ENCODE results near the gene LRRN1.

DNA sequence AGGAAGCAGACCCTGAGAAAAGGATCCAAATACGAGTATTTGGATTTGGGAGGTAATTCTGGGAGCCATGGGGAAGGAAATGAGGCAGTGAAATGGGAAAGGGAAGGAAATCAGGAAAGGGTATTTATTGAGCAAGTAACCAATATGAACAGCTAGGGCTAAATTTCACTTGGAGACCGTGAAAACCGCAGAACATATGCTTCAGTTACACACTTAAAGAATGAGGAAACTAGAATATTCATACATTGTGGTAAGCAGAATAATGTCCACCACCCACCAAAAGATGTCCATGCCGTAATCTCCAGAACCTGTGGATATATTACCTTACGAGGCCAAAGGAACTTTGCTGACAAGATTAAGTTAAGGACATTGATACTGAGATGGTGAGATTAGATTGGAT, 63.3 kb downstream of the LRRN1 start:
- no peak for TF ChIP-seq CTCF (IDR thresholded peaks at IDR 0.05; ENCODE audit: low read depth, low read length)
- TF ChIP-seq EZH2phosphoT487 (IDR thresholded peaks at IDR 0.05; ENCODE audit: low read depth): no peak
